Colon (tissue), 2 donors: ENCODE measurements around the gene PCDHA1.

Experiments
- FAIRE-seq: peaks from 2 replicates; lab custom pipeline; 2012; peaks lifted over from hg19 to GRCh38; lab: Jason Lieb, UNC
- donor health status: control.
- donor health status: control.

The PCDHA1 gene

GRCh38 chr5:141042555-141042954 lies 256.6 kb downstream of the PCDHA1 start:
- no peak for FAIRE-seq

DNA sequence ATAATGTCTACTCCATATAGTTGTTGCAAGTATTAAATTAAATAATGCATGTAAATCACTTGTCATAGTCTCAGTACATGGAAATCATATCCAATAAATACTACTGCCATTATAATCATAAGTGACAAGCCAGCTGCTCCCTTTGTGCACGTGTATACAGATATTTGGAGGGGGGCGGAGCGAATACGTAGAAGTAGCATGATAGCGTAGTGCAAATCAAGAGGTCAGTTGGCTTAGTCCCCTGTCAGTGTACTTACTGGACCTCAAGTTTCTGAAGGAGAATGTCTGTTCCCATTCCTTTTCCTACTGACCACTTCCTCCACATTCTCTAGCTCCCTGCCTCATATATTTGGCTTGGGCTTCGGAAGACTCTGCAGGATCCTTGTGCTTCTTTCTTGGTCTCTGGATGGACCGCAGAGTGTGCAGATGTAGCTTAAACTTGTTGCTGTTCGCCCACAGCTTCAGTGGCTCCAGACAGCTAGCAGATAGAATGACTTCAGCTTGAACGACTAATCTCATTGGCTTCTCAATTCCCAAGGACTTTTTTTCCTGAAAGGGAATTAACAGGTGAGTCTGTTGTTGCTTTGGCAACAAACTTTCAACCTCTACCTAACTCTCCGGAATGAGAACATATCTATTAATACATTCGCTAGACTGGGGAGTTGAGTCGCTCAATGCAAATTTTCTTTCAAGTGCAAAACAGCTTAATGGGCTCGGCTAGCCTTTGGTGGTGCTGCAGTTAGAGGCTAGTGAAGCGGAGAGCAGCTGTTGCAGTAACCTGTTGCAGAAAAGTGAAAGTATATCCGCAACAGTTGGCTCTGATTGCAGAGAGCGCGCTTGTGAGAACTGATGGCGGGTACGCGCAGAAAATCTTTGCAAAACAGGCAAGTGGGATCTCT lies 264.9 kb downstream of the PCDHA1 start, which contains the start of gene PCDHB1:
Gene PCDHB1 (plus strand): TSS at position 753 of the 899 bp plus-strand sequence. CDS start 97 bp downstream, at position 850.
- FAIRE-seq: no peak

DNA sequence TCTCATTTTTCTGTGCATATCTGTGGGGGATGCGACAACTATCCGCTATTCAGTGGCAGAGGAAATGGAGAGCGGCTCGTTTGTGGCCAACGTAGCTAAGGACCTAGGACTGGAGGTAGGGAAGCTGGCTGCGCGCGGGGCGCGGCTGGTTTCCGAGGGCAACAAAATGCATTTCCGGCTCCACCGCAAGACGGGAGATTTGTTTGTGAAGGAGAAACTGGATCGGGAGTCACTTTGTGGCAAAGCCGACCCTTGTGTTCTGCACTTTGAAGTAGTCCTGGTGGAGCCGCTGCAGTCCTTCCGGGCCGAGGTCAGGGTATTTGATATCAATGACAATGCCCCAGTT lies 265.6 kb downstream of the PCDHA1 start:
- FAIRE-seq: no peak
